Endothelial cell of umbilical vein (primary cell): Measurements from ENCODE around the gene RAN. TPM values are rescaled to one million over a fixed set of nuclear protein-coding genes. Genes with fewer than 3 reads are reported as not detected.

Experiments
- BruUV-seq: library from RNA; stranded (reverse); fragments of 400-500 nt; replicated peaks from 2 replicates; lab custom pipeline; 2021; lab: Mats Ljungman, UMichigan
- CTCF ChIA-PET: fragments of 300-600, 350-600 bp; sonication (Branson Sonifier 250); formaldehyde crosslinking; loops from one replicate; lab custom pipeline; 2021; ENCODE audit warnings: antibody characterized with exemption, inconsistent platforms; lab: Charles Lee
- POLR2A ChIA-PET: fragments of 300-600, 350-600 bp; sonication (Branson Sonifier 250); formaldehyde crosslinking; loops from one replicate; lab custom pipeline; 2021; ENCODE audit warnings: antibody characterized with exemption, inconsistent platforms; lab: Charles Lee
- DNase-seq: peaks from one replicate; pipeline ENCODE4 v3.0.0-alpha.2; 2011; ENCODE audit warnings: low read depth, low spot score
- FAIRE-seq: peaks from 2 replicates; lab custom pipeline; 2011; peaks lifted over from hg19 to GRCh38; lab: Jason Lieb, UNC
- H2AFZ ChIP-seq: 2 replicates; pipeline ENCODE4 v1.6.0; 2012; ENCODE audit warnings: low read depth, low read length, control low read depth, inconsistent platforms
- H3K27ac ChIP-seq: 2 replicates; pipeline ENCODE4 v1.5.1; 2011; ENCODE audit warnings: low read depth, mild to moderate bottlenecking, control low read depth, low read length, moderate library complexity; ENCODE audit not compliant: insufficient read depth
- H3K27me3 ChIP-seq, 2 experiments: 2 replicates each; pipeline versions ENCODE4 v1.6.0 to v1.6.1; 2011; ENCODE audit warnings: low read length in 2 of 2, mixed read lengths in 1 of 2; ENCODE audit not compliant: control insufficient read depth in 2 of 2, insufficient read depth in 2 of 2
- H3K36me3 ChIP-seq, 2 experiments: 2 replicates in 1 of 2; 3 replicates in 1 of 2; pipeline ENCODE4 v1.5.1; 2011; ENCODE audit warnings: low read length in 2 of 2, mild to moderate bottlenecking in 1 of 2, moderate library complexity in 1 of 2; ENCODE audit not compliant: control insufficient read depth in 2 of 2, insufficient read depth in 2 of 2; ENCODE audit errors: extremely low read depth in 1 of 2
- H3K4me1 ChIP-seq: 3 replicates; pipeline ENCODE4 v1.5.1; 2011; ENCODE audit warnings: mild to moderate bottlenecking, low read length; ENCODE audit not compliant: control insufficient read depth, insufficient read depth; ENCODE audit errors: extremely low read depth
- H3K4me2 ChIP-seq: 2 replicates; pipeline ENCODE4 v1.6.1; 2011; ENCODE audit warnings: low read length, control low read depth, mixed read lengths; ENCODE audit not compliant: insufficient read depth
- H3K4me3 ChIP-seq, 3 experiments: fragments of 200-600 bp in 1 of 3; sonication (generic), shearing (Covaris generic) in 1 of 3; replicated peaks in 1 of 3; 2 replicates each; pipeline ENCODE4 v1.5.1; 2011 to 2016; ENCODE audit warnings: control low read depth in 3 of 3, low read length in 3 of 3, mild to moderate bottlenecking in 2 of 3, inconsistent platforms in 1 of 3, low read depth in 1 of 3, moderate library complexity in 1 of 3; ENCODE audit not compliant: insufficient read depth in 1 of 3
- H3K79me2 ChIP-seq: 2 replicates; pipeline ENCODE4 v1.6.0; 2012; ENCODE audit warnings: low read length, inconsistent platforms; ENCODE audit not compliant: control insufficient read depth, insufficient read depth
- H3K9ac ChIP-seq: replicated peaks from 2 replicates; pipeline ENCODE3; 2011; ENCODE audit warnings: low read length, control low read depth; ENCODE audit not compliant: insufficient read depth; ENCODE audit errors: extremely low read depth
- H3K9me1 ChIP-seq: replicated peaks from 3 replicates; pipeline ENCODE4 v1.6.0; 2011; ENCODE audit warnings: mild to moderate bottlenecking, low read length; ENCODE audit not compliant: control insufficient read depth, insufficient read depth; ENCODE audit errors: extremely low read depth
- H3K9me3 ChIP-seq: replicated peaks from 2 replicates; pipeline ENCODE4 v1.5.1; 2012; ENCODE audit warnings: low read length, inconsistent platforms; ENCODE audit not compliant: control insufficient read depth, insufficient read depth
- H4K20me1 ChIP-seq: replicated peaks from 2 replicates; pipeline ENCODE3; 2011; ENCODE audit warnings: mild to moderate bottlenecking, low read length; ENCODE audit not compliant: control insufficient read depth, insufficient read depth; ENCODE audit errors: extremely low read depth
- GATA2 ChIP-seq: IDR thresholded peaks from 2 replicates; pipeline ENCODE4 v1.7.0; 2011; ENCODE audit warnings: low read depth, mild to moderate bottlenecking, moderate library complexity, mixed read lengths, low read length; ENCODE audit not compliant: insufficient read length, insufficient read depth
- JUN ChIP-seq: IDR thresholded peaks from 2 replicates; pipeline ENCODE4 v1.6.1; 2011; ENCODE audit warnings: borderline replicate concordance, low read depth; ENCODE audit not compliant: insufficient read length, insufficient read depth
- MYC ChIP-seq: IDR thresholded peaks from one replicate; pipeline ENCODE4 v1.6.1; 2011; ENCODE audit warnings: mild to moderate bottlenecking, low read depth, low read length
- POLR2AphosphoS5 ChIP-seq: IDR thresholded peaks from 2 replicates; pipeline ENCODE4 v1.6.1; 2012; ENCODE audit warnings: low read depth, mild to moderate bottlenecking, control low read depth, low read length, moderate library complexity; ENCODE audit not compliant: insufficient read depth
- dilution Hi-C: fragments of 300-500 bp; cut with MboI; formaldehyde crosslinking; loops from one replicate; pipeline ENCODE4 v1.15.0; 2019; ENCODE audit warnings: low sequenced_read_pairs; ENCODE audit not compliant: extremely low pct_ligation_motif_present
- intact Hi-C: fragments of 100-400 bp; cut with micrococcal nuclease; formaldehyde crosslinking; loops from one replicate; pipeline ENCODE4 v1.10.0; 2022
- polyA plus RNA-seq, 4 experiments: library from polyadenylated mRNA; depleted of rRNA in 3 of 4; stranded (reverse) in 3 of 4; unstranded in 1 of 4; fragments of >200 nt; gene quantifications; 2 replicates each; pipeline versions ENCODE4 v1.2.1 to v1.2.3, GENCODE V29; 2011 to 2012; ENCODE audit warnings: missing spikeins in 1 of 4
- total RNA-seq: library from RNA; stranded (reverse); gene quantifications from 2 replicates; pipeline ENCODE4 v1.2.3, GENCODE V29; 2021
- TF ChIP-seq, protein P1 (sequence below), 2 donors: IDR thresholded peaks; 1 replicate in 1 of 2; 2 replicates in 1 of 2; pipeline ENCODE4 v1.5.1; 2011; ENCODE audit warnings: low read length in 2 of 2, mild to moderate bottlenecking in 2 of 2, moderate library complexity in 2 of 2, control low read depth in 1 of 2, inconsistent platforms in 1 of 2, low read depth in 1 of 2; ENCODE audit not compliant: insufficient read depth in 1 of 2; ENCODE audit errors: extremely low read depth in 1 of 2
- TF ChIP-seq, protein P2 (sequence below): IDR thresholded peaks from 2 replicates; pipeline ENCODE4 v1.6.1; 2011; ENCODE audit not compliant: insufficient read depth, insufficient read length

The RAN gene
- total and polyA plus RNA-seq, 2 donors (not counting 3 experiments of a cell fraction or from before 2014, with no cell fraction given): 1,075 to 1,205 TPM

DNA sequence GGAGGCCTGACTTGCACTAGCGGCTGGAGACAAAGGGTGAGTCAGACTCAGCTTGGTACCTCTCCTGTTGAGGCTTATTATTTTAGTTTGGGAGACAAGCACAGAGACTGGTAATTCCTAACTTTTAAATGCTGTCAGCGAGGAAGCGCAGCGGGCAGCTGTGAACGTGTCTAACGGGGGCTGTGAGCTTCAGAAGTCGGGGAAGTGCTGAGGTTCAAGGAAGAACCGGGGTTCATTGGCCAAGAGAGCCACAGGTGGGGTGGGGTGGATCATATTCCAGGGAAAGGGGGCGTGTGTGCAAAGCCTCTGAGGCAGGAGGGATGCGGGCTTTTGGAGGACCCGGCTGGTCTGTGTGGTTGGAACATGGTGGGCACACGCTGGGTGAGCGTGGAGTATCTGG lies 45.7 kb downstream of the RAN start:
- Histone ChIP-seq H3K9me1 (no peaks in the 10 kb centered on the region), H3K4me1 (no peaks in the 10 kb centered on the region), H3K4me3 (no peak overlapping the region), H3K9ac (no peak overlapping the region), H3K4me2 (no peak overlapping the region), H2AFZ (no peak overlapping the region), H4K20me1 (no peaks in the 10 kb centered on the region), H3K79me2 (no peaks in the 10 kb centered on the region), H3K9me3 (no peaks in the 10 kb centered on the region), H3K27ac (no peak overlapping the region), H3K36me3 (no peaks in the 10 kb centered on the region), H3K27me3 (no peaks in the 10 kb centered on the region)
- FAIRE-seq: no peak
- BruUV-seq: no TSS peak
- DNase-seq: no peak
- POLR2A ChIA-PET: no interaction called here
- no peak for TF ChIP-seq JUN
- TF ChIP-seq, protein P1, sequence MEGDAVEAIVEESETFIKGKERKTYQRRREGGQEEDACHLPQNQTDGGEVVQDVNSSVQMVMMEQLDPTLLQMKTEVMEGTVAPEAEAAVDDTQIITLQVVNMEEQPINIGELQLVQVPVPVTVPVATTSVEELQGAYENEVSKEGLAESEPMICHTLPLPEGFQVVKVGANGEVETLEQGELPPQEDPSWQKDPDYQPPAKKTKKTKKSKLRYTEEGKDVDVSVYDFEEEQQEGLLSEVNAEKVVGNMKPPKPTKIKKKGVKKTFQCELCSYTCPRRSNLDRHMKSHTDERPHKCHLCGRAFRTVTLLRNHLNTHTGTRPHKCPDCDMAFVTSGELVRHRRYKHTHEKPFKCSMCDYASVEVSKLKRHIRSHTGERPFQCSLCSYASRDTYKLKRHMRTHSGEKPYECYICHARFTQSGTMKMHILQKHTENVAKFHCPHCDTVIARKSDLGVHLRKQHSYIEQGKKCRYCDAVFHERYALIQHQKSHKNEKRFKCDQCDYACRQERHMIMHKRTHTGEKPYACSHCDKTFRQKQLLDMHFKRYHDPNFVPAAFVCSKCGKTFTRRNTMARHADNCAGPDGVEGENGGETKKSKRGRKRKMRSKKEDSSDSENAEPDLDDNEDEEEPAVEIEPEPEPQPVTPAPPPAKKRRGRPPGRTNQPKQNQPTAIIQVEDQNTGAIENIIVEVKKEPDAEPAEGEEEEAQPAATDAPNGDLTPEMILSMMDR (IDR thresholded peaks at IDR 0.05; ENCODE audit: extremely low read depth in 1 of 2, insufficient read depth in 1 of 2, low read depth in 1 of 2, low read length in 2 of 2): no peak
- TF ChIP-seq POLR2AphosphoS5: no peak
- TF ChIP-seq GATA2: no peak
- TF ChIP-seq MYC: no peak
- TF ChIP-seq, protein P2, sequence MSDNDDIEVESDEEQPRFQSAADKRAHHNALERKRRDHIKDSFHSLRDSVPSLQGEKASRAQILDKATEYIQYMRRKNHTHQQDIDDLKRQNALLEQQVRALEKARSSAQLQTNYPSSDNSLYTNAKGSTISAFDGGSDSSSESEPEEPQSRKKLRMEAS: no peak
- intact Hi-C loops: loop anchor here (2.0 kb wide), 2 partner anchors 215 to 913 kb away; no protein-coding TSS in a partner anchor
- dilution Hi-C loops: no loop called here
- CTCF ChIA-PET: no interaction called here
